ENCODE measurements around the gene PICK1.
"Not testable (repeated sequence)": the region's sequence is repeated elsewhere in the genome, so short reads cannot be mapped to it uniquely, and the experiment has no call there.

Gene PICK1

GRCh38 chr22:38118747-38119146 lies 61.5 kb downstream of the PICK1 start:
- DNase-seq = not testable (repeated sequence)

GRCh38 chr22:38120359-38121110 lies 63.3 kb downstream of the PICK1 start:
- DNase-seq = no peak

- no peak for DNase-seq
Observed at GRCh38 chr22:38122616-38123015, 65.4 kb downstream of the PICK1 start.

- no peak for DNase-seq
Observed at GRCh38 chr22:38124236-38124974, 67.2 kb downstream of the PICK1 start.

GRCh38 chr22:38125038-38125610 lies 67.9 kb downstream of the PICK1 start:
- no peak for DNase-seq
